AG04450 (cell line): ENCODE measurements around the gene MINDY4B. TPM values are rescaled to one million over a fixed set of nuclear protein-coding genes. Genes with fewer than 3 reads are reported as not detected.
"Not testable (repeated sequence)": the region's sequence is repeated elsewhere in the genome, so short reads cannot be mapped to it uniquely, and the experiment has no call there.

Source experiments
- CTCF ChIA-PET: fragments of 300-600, 350-600 bp; formaldehyde crosslinking; extraction: SDS; loops from one replicate; lab custom pipeline; 2022; ENCODE audit warnings: antibody characterized with exemption, inconsistent platforms; lab: Charles Lee
- POLR2A ChIA-PET: fragments of 350-600 bp; formaldehyde crosslinking; extraction: SDS; loops from one replicate; lab custom pipeline; 2021; ENCODE audit warnings: antibody characterized with exemption, inconsistent platforms; lab: Yijun Ruan, JAX
- DNase-seq: peaks from one replicate; pipeline ENCODE4 v3.0.0-alpha.2; 2011; ENCODE audit warnings: low read depth, low spot score
- H3K27ac ChIP-seq: one replicate; pipeline ENCODE4 v1.5.1; 2012; ENCODE audit warnings: low read depth, low read length, control low read depth
- H3K27me3 ChIP-seq: one replicate; pipeline ENCODE4 v1.6.0; 2012; ENCODE audit warnings: low read length; ENCODE audit not compliant: control insufficient read depth, insufficient read depth
- H3K4me3 ChIP-seq: 2 replicates; pipeline ENCODE4 v1.5.1; 2011; ENCODE audit warnings: mild to moderate bottlenecking, low read depth, low read length, control low read depth
- H3K9me3 ChIP-seq: 2 replicates; pipeline ENCODE4 v1.5.1; 2012; ENCODE audit warnings: low read length; ENCODE audit not compliant: control insufficient read depth, insufficient read depth
- polyA plus RNA-seq: library from polyadenylated mRNA; depleted of rRNA; stranded (reverse); fragments of >200 nt; gene quantifications from 2 replicates; pipeline ENCODE4 v1.2.3, GENCODE V29; 2011
- TF ChIP-seq, protein P1 (sequence below): IDR thresholded peaks from 2 replicates; pipeline ENCODE4 v1.5.1; 2011; ENCODE audit warnings: low read depth, low read length, control low read depth, inconsistent platforms

The MINDY4B gene
- polyA plus RNA-seq, 1 experiment = not detected

DNA sequence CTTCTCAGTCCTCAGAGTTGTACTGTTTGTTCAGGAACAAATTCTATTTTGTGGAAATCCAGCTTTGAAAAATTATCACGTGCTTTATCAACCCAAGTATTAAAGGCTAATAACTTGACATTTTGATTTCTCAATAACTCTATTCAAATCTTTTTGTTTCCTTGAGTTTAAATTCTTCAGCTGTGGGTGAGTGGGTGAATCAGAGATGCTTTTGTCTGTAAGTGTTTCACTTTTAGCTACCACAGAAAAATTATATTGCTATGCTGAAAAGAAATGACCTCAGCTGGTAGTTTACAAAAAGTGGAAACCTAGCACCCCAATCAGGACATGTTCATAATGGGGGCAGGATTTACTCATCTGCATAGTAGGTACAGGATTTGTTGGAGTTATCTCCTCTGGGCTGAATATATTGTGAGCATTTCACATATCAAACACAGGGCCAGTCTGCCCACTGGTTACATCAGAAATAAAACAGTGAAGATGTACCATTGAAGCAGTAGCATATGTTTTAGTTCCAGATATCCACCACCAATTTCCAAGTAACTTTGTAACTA, 30.5 kb downstream of the MINDY4B start:
- H3K27ac ChIP-seq = no peak overlapping the region
- no peak overlapping the region for H3K4me3 ChIP-seq
- DNase-seq = no peak
- CTCF ChIA-PET = interaction anchor here (0.5 to 1.6 kb wide), 3 partner anchors 87 to 273 kb away, joined by 3 to 5 read pairs (median 5); no protein-coding TSS in a partner anchor
- H3K9me3 ChIP-seq = no peaks in the 10 kb centered on the region
- peaks cover 11% of the 10 kb centered on the region for H3K27me3 ChIP-seq
- POLR2A ChIA-PET = no interaction called here
- TF ChIP-seq, protein P1, sequence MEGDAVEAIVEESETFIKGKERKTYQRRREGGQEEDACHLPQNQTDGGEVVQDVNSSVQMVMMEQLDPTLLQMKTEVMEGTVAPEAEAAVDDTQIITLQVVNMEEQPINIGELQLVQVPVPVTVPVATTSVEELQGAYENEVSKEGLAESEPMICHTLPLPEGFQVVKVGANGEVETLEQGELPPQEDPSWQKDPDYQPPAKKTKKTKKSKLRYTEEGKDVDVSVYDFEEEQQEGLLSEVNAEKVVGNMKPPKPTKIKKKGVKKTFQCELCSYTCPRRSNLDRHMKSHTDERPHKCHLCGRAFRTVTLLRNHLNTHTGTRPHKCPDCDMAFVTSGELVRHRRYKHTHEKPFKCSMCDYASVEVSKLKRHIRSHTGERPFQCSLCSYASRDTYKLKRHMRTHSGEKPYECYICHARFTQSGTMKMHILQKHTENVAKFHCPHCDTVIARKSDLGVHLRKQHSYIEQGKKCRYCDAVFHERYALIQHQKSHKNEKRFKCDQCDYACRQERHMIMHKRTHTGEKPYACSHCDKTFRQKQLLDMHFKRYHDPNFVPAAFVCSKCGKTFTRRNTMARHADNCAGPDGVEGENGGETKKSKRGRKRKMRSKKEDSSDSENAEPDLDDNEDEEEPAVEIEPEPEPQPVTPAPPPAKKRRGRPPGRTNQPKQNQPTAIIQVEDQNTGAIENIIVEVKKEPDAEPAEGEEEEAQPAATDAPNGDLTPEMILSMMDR = no peak

- POLR2A ChIA-PET = no interaction called here
- Histone ChIP-seq H3K27ac (no peak overlapping the region), H3K9me3 (no peaks in the 10 kb centered on the region), H3K27me3 (peaks cover 4% of the 10 kb centered on the region), H3K4me3 (no peak overlapping the region)
- DNase-seq = no peak
- TF ChIP-seq, protein P1 = no peak
- CTCF ChIA-PET = no interaction called here
Observed at GRCh38 chr3:150871192-150871591, 34.0 kb downstream of the MINDY4B start.

DNA sequence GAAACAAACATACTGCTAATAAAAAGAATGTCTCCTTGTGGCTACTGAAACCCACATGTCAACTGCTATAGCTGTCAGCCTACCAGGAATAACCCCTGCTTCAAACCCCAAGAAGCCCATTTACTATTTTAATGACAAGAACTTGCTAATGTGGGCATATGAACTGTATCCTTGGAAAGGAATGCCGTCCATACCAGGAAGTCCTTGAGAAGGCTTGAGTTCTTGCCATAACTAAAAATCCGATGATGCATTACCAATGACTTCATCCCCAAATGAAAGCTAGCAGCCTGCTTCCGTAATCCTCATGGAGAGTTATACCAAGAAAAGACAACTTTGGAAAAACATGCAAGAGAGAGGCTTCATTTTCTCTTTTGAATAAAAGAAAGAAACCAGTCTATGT, 34.8 kb downstream of the MINDY4B start:
- H3K9me3 ChIP-seq = no peaks in the 10 kb centered on the region
- TF ChIP-seq, protein P1 = no peak
- POLR2A ChIA-PET = no interaction called here
- no peak overlapping the region for H3K4me3 ChIP-seq
- H3K27me3 ChIP-seq = peaks cover 4% of the 10 kb centered on the region
- DNase-seq = no peak
- no peak overlapping the region for H3K27ac ChIP-seq
- CTCF ChIA-PET = no interaction called here

DNA sequence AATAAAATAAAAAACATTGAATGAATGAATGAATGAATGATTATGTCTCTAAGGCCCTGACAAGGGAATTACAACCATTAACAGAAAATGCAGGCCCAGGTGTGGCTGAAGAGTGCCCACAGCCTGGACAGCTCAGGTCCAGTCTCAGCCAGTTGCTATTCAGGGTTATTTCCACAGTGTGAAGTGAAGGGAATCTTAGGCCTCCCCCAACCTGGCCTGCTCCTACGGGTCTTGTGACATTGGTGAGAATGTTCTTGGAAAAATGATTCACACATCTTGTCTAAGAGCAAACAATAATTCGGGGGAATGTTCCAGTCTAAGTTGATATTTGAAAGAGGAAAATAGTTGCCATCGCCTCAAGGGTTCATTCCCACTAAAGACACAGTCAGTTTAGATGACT, 37.0 kb downstream of the MINDY4B start:
- Histone ChIP-seq H3K9me3 (no peaks in the 10 kb centered on the region), H3K4me3 (no peak overlapping the region), H3K27me3 (peaks cover 4% of the 10 kb centered on the region), H3K27ac (no peak overlapping the region)
- TF ChIP-seq, protein P1 = no peak
- CTCF ChIA-PET = no interaction called here
- POLR2A ChIA-PET = no interaction called here
- DNase-seq = no peak

DNA sequence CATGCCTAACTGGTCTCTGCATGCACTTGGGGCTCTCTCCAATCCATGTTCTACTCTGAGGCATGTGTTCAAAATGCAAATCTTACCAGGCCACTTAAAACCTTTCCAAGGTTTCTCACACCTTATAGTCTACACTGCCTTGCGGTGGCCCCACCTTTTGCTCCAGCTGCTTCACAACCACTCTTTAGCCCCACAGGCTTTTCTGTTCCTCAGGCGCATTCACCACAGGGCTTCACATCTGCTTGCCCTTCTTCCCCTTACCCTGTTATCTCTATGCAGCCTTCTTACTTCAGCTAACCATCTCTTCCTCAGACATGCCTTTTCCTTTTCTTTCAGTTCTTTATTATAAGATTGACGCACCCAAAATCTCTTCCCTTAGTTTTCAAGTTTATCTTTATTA, 37.8 kb downstream of the MINDY4B start:
- peaks cover 4% of the 10 kb centered on the region for H3K27me3 ChIP-seq
- ChIA-PET CTCF (interaction anchor here (2.2 kb wide), 1 partner anchor 145 kb away, joined by 19 read pairs; no protein-coding TSS in a partner anchor), POLR2A (no interaction called here)
- no peak overlapping the region for H3K4me3 ChIP-seq
- H3K27ac ChIP-seq = no peak overlapping the region
- TF ChIP-seq, protein P1 = no peak
- H3K9me3 ChIP-seq = no peaks in the 10 kb centered on the region
- DNase-seq = no peak

DNA sequence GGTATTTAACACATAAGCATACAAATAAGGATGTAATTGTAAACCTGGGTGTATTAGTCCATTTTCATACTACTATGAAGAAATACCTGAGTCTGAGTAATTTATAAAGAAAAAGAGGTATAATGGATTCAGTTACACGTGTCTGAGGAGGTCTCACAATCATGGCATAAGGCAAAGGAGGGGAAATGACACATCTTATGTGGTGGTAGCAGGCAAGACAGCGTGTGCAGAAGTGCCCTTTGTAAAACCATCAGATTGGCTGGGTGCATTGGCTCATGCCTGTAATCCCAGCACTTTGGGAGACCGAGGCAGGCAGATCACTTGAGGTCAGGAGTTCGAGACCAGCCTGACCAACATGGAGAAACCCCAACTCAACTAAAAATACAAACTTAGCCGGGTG, 41.3 kb downstream of the MINDY4B start:
- CTCF ChIA-PET = interaction anchor here (0.6 to 4.1 kb wide), 10 partner anchors 14 to 159 kb away, joined by 3 to 50 read pairs (median 8); partner anchors contain the start of gene SIAH2
- H3K4me3 ChIP-seq, H3K27me3 ChIP-seq, POLR2A ChIA-PET, H3K27ac ChIP-seq, DNase-seq, H3K9me3 ChIP-seq: not testable (repeated sequence)
